ENCODE data around the gene CHI3L1. TPM values are rescaled to one million over a fixed set of nuclear protein-coding genes. Genes with fewer than 3 reads are reported as not detected.

CHI3L1 gene
- total RNA-seq, 1 donor: 3.0 TPM

- DNase-seq (ENCODE audit: low read depth): no peak
- no peak for TF ChIP-seq CTCF (IDR thresholded peaks at IDR 0.05; ENCODE audit: insufficient read depth, low read length)
- no peak overlapping the region for H3K4me3 ChIP-seq (ENCODE audit: low read depth, low read length)
Measured at GRCh38 chr1:203215573-203215972, 29.1 kb upstream of the CHI3L1 start.

GRCh38 chr1:203214871-203215270, 28.4 kb upstream of the CHI3L1 start:
- H3K4me3 ChIP-seq (ENCODE audit: low read depth, low read length): no peak overlapping the region
- TF ChIP-seq CTCF (IDR thresholded peaks at IDR 0.05; ENCODE audit: insufficient read depth, low read length): no peak
- DNase-seq (ENCODE audit: low read depth): no peak

- no peak for TF ChIP-seq CTCF (IDR thresholded peaks at IDR 0.05; ENCODE audit: insufficient read depth, low read length)
- DNase-seq (ENCODE audit: low read depth): no peak
- H3K4me3 ChIP-seq (ENCODE audit: low read depth, low read length): no peak overlapping the region
Measured at GRCh38 chr1:203213126-203213525, 26.6 kb upstream of the CHI3L1 start.

GRCh38 chr1:203211812-203212211, 25.3 kb upstream of the CHI3L1 start:
- no peak for TF ChIP-seq CTCF (IDR thresholded peaks at IDR 0.05; ENCODE audit: insufficient read depth, low read length)
- no peak overlapping the region for H3K4me3 ChIP-seq (ENCODE audit: low read depth, low read length)
- DNase-seq (ENCODE audit: low read depth): no peak

GRCh38 chr1:203210988-203211387, 24.5 kb upstream of the CHI3L1 start:
- TF ChIP-seq CTCF (IDR thresholded peaks at IDR 0.05; ENCODE audit: insufficient read depth, low read length): no peak
- DNase-seq (ENCODE audit: low read depth): no peak
- no peak overlapping the region for H3K4me3 ChIP-seq (ENCODE audit: low read depth, low read length)

- DNase-seq (ENCODE audit: low read depth): no peak
- no peak for TF ChIP-seq CTCF (IDR thresholded peaks at IDR 0.05; ENCODE audit: insufficient read depth, low read length)
- no peak overlapping the region for H3K4me3 ChIP-seq (ENCODE audit: low read depth, low read length)
Measured at GRCh38 chr1:203210350-203210749, 23.8 kb upstream of the CHI3L1 start.

- TF ChIP-seq CTCF (IDR thresholded peaks at IDR 0.05; ENCODE audit: insufficient read depth, low read length): no peak
- no peak overlapping the region for H3K4me3 ChIP-seq (ENCODE audit: low read depth, low read length)
- no peak for DNase-seq (ENCODE audit: low read depth)
Measured at GRCh38 chr1:203208181-203208580, 21.7 kb upstream of the CHI3L1 start.
